GM13977 (cell line): ENCODE measurements around the gene PRR5.
"Not testable (repeated sequence)": the region's sequence is repeated elsewhere in the genome, so short reads cannot be mapped to it uniquely, and the experiment has no call there.

Source experiments
- DNase-seq: peaks from one replicate; pipeline ENCODE4 v3.0.0; 2012; ENCODE audit warnings: low spot score
- CTCF ChIP-seq: IDR thresholded peaks from 2 replicates; pipeline ENCODE4 v1.5.1; 2012; ENCODE audit warnings: mild to moderate bottlenecking, control low read depth; ENCODE audit not compliant: insufficient read depth; ENCODE audit errors: extremely low read depth, missing control alignments
- in situ Hi-C: fragments of 300-500 bp; cut with MboI; formaldehyde crosslinking; loops from one replicate; pipeline ENCODE4 v1.12.0; 2022; ENCODE audit warnings: low sequenced_read_pairs, low pct_unique_long_range_greater_than_20kb, mixed read lengths, inconsistent platforms; ENCODE audit not compliant: unreplicated experiment

The PRR5 gene

GRCh38 chr22:44672632-44673031 is 29.4 kb upstream of the PRR5 start:
- no peak for DNase-seq
- no peak for TF ChIP-seq CTCF
- in situ Hi-C loops: no loop called here

- in situ Hi-C loops: no loop called here
- no peak for DNase-seq
- no peak for TF ChIP-seq CTCF
These were observed 28.6 kb upstream of the PRR5 start for GRCh38 chr22:44673406-44673805.

- DNase-seq, in situ Hi-C loops: not testable (repeated sequence)
These were observed 26.0 kb upstream of the PRR5 start for GRCh38 chr22:44676066-44676440.

- no peak for DNase-seq
- in situ Hi-C loops: no loop called here
- TF ChIP-seq CTCF: no peak
These were observed 25.3 kb upstream of the PRR5 start for GRCh38 chr22:44676441-44677352.

- in situ Hi-C loops: no loop called here
- TF ChIP-seq CTCF: no peak
- no peak for DNase-seq
These were observed 24.6 kb upstream of the PRR5 start for GRCh38 chr22:44677353-44677840.

GRCh38 chr22:44677871-44678555 is 24.0 kb upstream of the PRR5 start:
- in situ Hi-C loops: no loop called here
- no peak for DNase-seq
- TF ChIP-seq CTCF: no peak
